ENCODE measurements around the gene EBF4. TPM values are rescaled to one million over a fixed set of nuclear protein-coding genes. Genes with fewer than 3 reads are reported as not detected.

EBF4 gene
- total and polyA plus RNA-seq, 7 experiments from 2014 or later, result 0.09 to 10.5 (median 6.7) TPM

GRCh38 chr20:2745060-2745910, 52.7 kb downstream of the EBF4 start:
- Histone ChIP-seq H3K27ac (ENCODE audit: low read depth, low read length) (no peak overlapping the region), H3K4me3 (ENCODE audit: low read length) (no peak overlapping the region), H3K36me3 (ENCODE audit: control insufficient read depth in 2 of 3, insufficient read depth in 3 of 3, low read length in 3 of 3) (no peaks in the 10 kb centered on the region), H3K4me1 (ENCODE audit: control insufficient read depth in 2 of 2, insufficient read depth in 2 of 2, low read length in 2 of 2) (peaks cover 29 to 30% of the 10 kb centered on the region in 2 donors), H3K27me3 (ENCODE audit: control insufficient read depth in 2 of 2, insufficient read depth in 2 of 2, low read length in 2 of 2) (no peaks in the 10 kb centered on the region), H3K9me3 (ENCODE audit: control insufficient read depth in 2 of 3, low read length in 3 of 3) (no peaks in the 10 kb centered on the region)
- ChIA-PET POLR2A (interaction anchor here (0.9 to 11.4 kb wide), 2 partner anchors 16 to 81 kb away, joined by 3 to 236 read pairs; no protein-coding TSS in a partner anchor), CTCF (interaction anchor here (1.2 to 12.1 kb wide), 4 partner anchors 9 to 48 kb away, joined by 3 to 262 read pairs (median 86); no protein-coding TSS in a partner anchor)
- no peak for DNase-seq
- Mint-ChIP-seq H3K27ac (peak overlapping the region in 6 of 9 donors; percentile 13 to 68 (median 56)), H3K4me1 (peaks cover 31 to 37% (median 34%) of the 10 kb centered on the region in 7 donors), H3K4me3 (no peak overlapping the region), H3K27me3 (peaks cover 0 to 31% (median 0%) of the 10 kb centered on the region in 5 donors), H3K36me3 (peaks cover 0 to 1% (median 0%) of the 10 kb centered on the region in 5 donors), H3K9me3 (peaks cover 0 to 1% (median 0%) of the 10 kb centered on the region in 11 donors)
- no peak for ATAC-seq
- intact Hi-C loops (cut with micrococcal nuclease), result no loop called here

- Histone ChIP-seq H3K27me3 (ENCODE audit: control insufficient read depth in 2 of 2, insufficient read depth in 2 of 2, low read length in 2 of 2) (no peaks in the 10 kb centered on the region), H3K4me3 (ENCODE audit: low read length) (no peak overlapping the region), H3K36me3 (ENCODE audit: control insufficient read depth in 2 of 3, insufficient read depth in 3 of 3, low read length in 3 of 3) (no peaks in the 10 kb centered on the region), H3K27ac (ENCODE audit: low read depth, low read length) (no peak overlapping the region), H3K4me1 (ENCODE audit: control insufficient read depth in 2 of 2, insufficient read depth in 2 of 2, low read length in 2 of 2) (peaks cover 27 to 28% of the 10 kb centered on the region in 2 donors), H3K9me3 (ENCODE audit: control insufficient read depth in 2 of 3, low read length in 3 of 3) (no peaks in the 10 kb centered on the region)
- intact Hi-C loops (cut with micrococcal nuclease), result no loop called here
- CTCF ChIA-PET, result interaction anchor here (0.8 to 12.1 kb wide), 4 partner anchors 15 to 58 kb away, joined by 3 to 262 read pairs (median 83); no protein-coding TSS in a partner anchor
- H3K4me3 Mint-ChIP-seq, result no peak overlapping the region
- DNase-seq (no peak), ATAC-seq (no peak)
- H3K9me3 Mint-ChIP-seq, result peaks cover 0 to 1% (median 0%) of the 10 kb centered on the region in 11 donors
- peaks cover 0 to 39% (median 0%) of the 10 kb centered on the region in 5 donors for H3K27me3 Mint-ChIP-seq
- H3K27ac Mint-ChIP-seq, result peak overlapping the region in 5 of 9 donors; percentile 4 to 54 (median 18)
- POLR2A ChIA-PET, result interaction anchor here (11.4 kb wide), 1 partner anchor 17 kb away, joined by 236 read pairs; no protein-coding TSS in a partner anchor
- peaks cover 29 to 36% (median 34%) of the 10 kb centered on the region in 7 donors for H3K4me1 Mint-ChIP-seq
- peaks cover 0 to 1% (median 0%) of the 10 kb centered on the region in 5 donors for H3K36me3 Mint-ChIP-seq
Measured at GRCh38 chr20:2745936-2746635, 53.5 kb downstream of the EBF4 start.

- peaks cover 26 to 33% (median 31%) of the 10 kb centered on the region in 7 donors for H3K4me1 Mint-ChIP-seq
Measured at GRCh38 chr20:2746636-2747265, 54.2 kb downstream of the EBF4 start.

GRCh38 chr20:2747676-2748235, 55.2 kb downstream of the EBF4 start:
- DNase-seq (peak in 1 of 9 donors; percentile 8), ATAC-seq (no peak)
- ChIA-PET POLR2A (no interaction called here), CTCF (no interaction called here)
- no peak overlapping the region for H3K4me3 ChIP-seq (ENCODE audit: low read length)
- Mint-ChIP-seq H3K4me1 (peaks cover 18 to 24% (median 22%) of the 10 kb centered on the region in 7 donors), H3K27ac (peak overlapping the region in 6 of 9 donors; percentile 0 to 20 (median 11)), H3K9me3 (peaks cover 0 to 1% (median 0%) of the 10 kb centered on the region in 11 donors), H3K4me3 (no peak overlapping the region), H3K36me3 (peaks cover 0 to 1% (median 0%) of the 10 kb centered on the region in 5 donors), H3K27me3 (peaks cover 0 to 46% (median 0%) of the 10 kb centered on the region in 5 donors)
- no peak overlapping the region for H3K27ac ChIP-seq (ENCODE audit: low read depth, low read length)
- no peaks in the 10 kb centered on the region for H3K9me3 ChIP-seq (ENCODE audit: control insufficient read depth in 2 of 3, low read length in 3 of 3)
- no peaks in the 10 kb centered on the region for H3K27me3 ChIP-seq (ENCODE audit: control insufficient read depth in 2 of 2, insufficient read depth in 2 of 2, low read length in 2 of 2)
- H3K4me1 ChIP-seq (ENCODE audit: control insufficient read depth in 2 of 2, insufficient read depth in 2 of 2, low read length in 2 of 2), result peaks cover 13 to 15% of the 10 kb centered on the region in 2 donors
- H3K36me3 ChIP-seq (ENCODE audit: control insufficient read depth in 2 of 3, insufficient read depth in 3 of 3, low read length in 3 of 3), result no peaks in the 10 kb centered on the region
- intact Hi-C loops (cut with micrococcal nuclease), result no loop called here

More at GRCh38 chr20:2746636-2747265, 54.2 kb downstream of the EBF4 start:
- no peaks in the 10 kb centered on the region for H3K36me3 ChIP-seq (ENCODE audit: control insufficient read depth in 2 of 3, insufficient read depth in 3 of 3, low read length in 3 of 3)
- intact Hi-C loops (cut with micrococcal nuclease), result no loop called here
- peaks cover 0 to 44% (median 0%) of the 10 kb centered on the region in 5 donors for H3K27me3 Mint-ChIP-seq
- H3K36me3 Mint-ChIP-seq, result peaks cover 0 to 1% (median 0%) of the 10 kb centered on the region in 5 donors
- ChIA-PET CTCF (interaction anchor here (0.8 to 7.3 kb wide), 2 partner anchors 16 to 59 kb away, joined by 3 to 163 read pairs; no protein-coding TSS in a partner anchor), POLR2A (no interaction called here)
- H3K4me1 ChIP-seq (ENCODE audit: control insufficient read depth in 2 of 2, insufficient read depth in 2 of 2, low read length in 2 of 2), result peaks cover 21 to 23% of the 10 kb centered on the region in 2 donors
- no peaks in the 10 kb centered on the region for H3K27me3 ChIP-seq (ENCODE audit: control insufficient read depth in 2 of 2, insufficient read depth in 2 of 2, low read length in 2 of 2)
- no peak overlapping the region for H3K27ac ChIP-seq (ENCODE audit: low read depth, low read length)
- H3K4me3 Mint-ChIP-seq, result no peak overlapping the region
- H3K4me3 ChIP-seq (ENCODE audit: low read length), result no peak overlapping the region
- no peak for ATAC-seq
- H3K9me3 ChIP-seq (ENCODE audit: control insufficient read depth in 2 of 3, low read length in 3 of 3), result no peaks in the 10 kb centered on the region
- no peak for DNase-seq
- H3K27ac Mint-ChIP-seq, result peak overlapping the region in 3 of 9 donors; percentile 12 to 60 (median 17)
- H3K9me3 Mint-ChIP-seq, result peaks cover 0 to 1% (median 0%) of the 10 kb centered on the region in 11 donors

DNA sequence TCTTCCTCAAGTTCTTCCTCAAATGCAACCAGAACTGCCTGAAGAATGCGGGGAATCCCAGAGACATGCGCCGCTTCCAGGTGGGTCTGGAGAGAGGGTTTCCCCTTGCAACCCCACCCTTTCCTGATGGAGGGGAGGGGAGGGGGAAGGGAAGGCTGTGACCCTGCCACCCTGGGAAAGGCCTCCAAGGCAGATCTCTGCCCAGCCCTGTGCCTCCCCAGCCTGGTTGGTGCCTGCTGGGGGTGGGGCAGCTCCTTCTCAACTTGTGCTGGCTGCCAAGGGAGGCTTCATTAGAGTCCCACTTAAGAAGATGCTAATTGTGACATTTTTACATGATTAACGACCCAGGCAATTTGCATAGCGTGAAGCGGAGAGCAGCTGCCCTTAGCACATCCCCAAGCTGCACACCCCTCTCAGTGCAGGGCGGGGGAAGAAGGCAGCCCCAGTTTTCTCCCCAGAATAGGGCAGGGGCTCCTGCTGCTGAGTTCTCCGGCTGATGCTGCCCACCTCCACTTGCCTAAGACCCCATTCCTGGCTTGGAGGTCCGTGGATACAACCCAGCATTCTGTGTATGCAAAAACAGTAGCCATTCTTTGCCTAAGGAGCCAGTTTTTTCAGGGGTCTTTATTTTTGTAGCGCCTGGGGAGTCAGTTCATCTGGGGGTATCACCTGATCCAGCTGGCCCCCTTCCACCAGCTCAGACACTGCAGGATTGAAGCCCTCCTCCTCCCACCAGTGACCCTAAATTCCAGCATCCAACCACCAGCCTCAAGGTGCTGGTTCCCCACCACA, 56.2 kb downstream of the EBF4 start:
- ChIA-PET CTCF (no interaction called here), POLR2A (no interaction called here)
- H3K4me3 ChIP-seq (ENCODE audit: low read length), result no peak overlapping the region
- H3K36me3 Mint-ChIP-seq, result no peaks in the 10 kb centered on the region
- no peaks in the 10 kb centered on the region for H3K36me3 ChIP-seq (ENCODE audit: control insufficient read depth in 2 of 3, insufficient read depth in 3 of 3, low read length in 3 of 3)
- H3K4me3 Mint-ChIP-seq, result no peak overlapping the region
- peak in 1 of 9 donors; percentile 16 for DNase-seq
- H3K27ac ChIP-seq (ENCODE audit: low read depth, low read length), result no peak overlapping the region
- H3K27me3 Mint-ChIP-seq, result peaks cover 0 to 47% (median 0%) of the 10 kb centered on the region in 5 donors
- H3K4me1 ChIP-seq (ENCODE audit: control insufficient read depth in 2 of 2, insufficient read depth in 2 of 2, low read length in 2 of 2), result peaks cover 12 to 18% of the 10 kb centered on the region in 2 donors
- intact Hi-C loops (cut with micrococcal nuclease), result no loop called here
- no peaks in the 10 kb centered on the region for H3K9me3 Mint-ChIP-seq
- H3K27ac Mint-ChIP-seq, result peak overlapping the region in 3 of 9 donors; percentile 4 to 20 (median 17)
- no peak for ATAC-seq
- peaks cover 19 to 27% (median 22%) of the 10 kb centered on the region in 7 donors for H3K4me1 Mint-ChIP-seq
- no peaks in the 10 kb centered on the region for H3K9me3 ChIP-seq (ENCODE audit: control insufficient read depth in 2 of 3, low read length in 3 of 3)
- no peaks in the 10 kb centered on the region for H3K27me3 ChIP-seq (ENCODE audit: control insufficient read depth in 2 of 2, insufficient read depth in 2 of 2, low read length in 2 of 2)
